GM19324 (cell line): ENCODE measurements around the gene UGT2B17.

Experiments used
- ATAC-seq: cut with Tn5 transposase; IDR thresholded peaks from one replicate; pipeline ENCODE4 v1.9.1; 2021; ENCODE audit warnings: mild to moderate bottlenecking, moderate library complexity; ENCODE audit not compliant: unreplicated experiment, low FRiP score

UGT2B17 gene

GRCh38 chr4:68490826-68491457 lies 85.2 kb downstream of the UGT2B17 start:
- ATAC-seq: no peak

GRCh38 chr4:68489338-68489737 lies 86.8 kb downstream of the UGT2B17 start:
- ATAC-seq: no peak
